HG03064 (cell line): ENCODE measurements around the gene COL18A1.
"Not testable (repeated sequence)": the region's sequence is repeated elsewhere in the genome, so short reads cannot be mapped to it uniquely, and the experiment has no call there.

Experiments
- ATAC-seq: cut with Tn5 transposase; IDR thresholded peaks from one replicate; pipeline ENCODE4 v1.9.1; 2021; ENCODE audit warnings: low read depth; ENCODE audit not compliant: unreplicated experiment

COL18A1 gene

GRCh38 chr21:45438391-45439145 lies 33.6 kb downstream of the COL18A1 start:
- ATAC-seq = no peak

DNA sequence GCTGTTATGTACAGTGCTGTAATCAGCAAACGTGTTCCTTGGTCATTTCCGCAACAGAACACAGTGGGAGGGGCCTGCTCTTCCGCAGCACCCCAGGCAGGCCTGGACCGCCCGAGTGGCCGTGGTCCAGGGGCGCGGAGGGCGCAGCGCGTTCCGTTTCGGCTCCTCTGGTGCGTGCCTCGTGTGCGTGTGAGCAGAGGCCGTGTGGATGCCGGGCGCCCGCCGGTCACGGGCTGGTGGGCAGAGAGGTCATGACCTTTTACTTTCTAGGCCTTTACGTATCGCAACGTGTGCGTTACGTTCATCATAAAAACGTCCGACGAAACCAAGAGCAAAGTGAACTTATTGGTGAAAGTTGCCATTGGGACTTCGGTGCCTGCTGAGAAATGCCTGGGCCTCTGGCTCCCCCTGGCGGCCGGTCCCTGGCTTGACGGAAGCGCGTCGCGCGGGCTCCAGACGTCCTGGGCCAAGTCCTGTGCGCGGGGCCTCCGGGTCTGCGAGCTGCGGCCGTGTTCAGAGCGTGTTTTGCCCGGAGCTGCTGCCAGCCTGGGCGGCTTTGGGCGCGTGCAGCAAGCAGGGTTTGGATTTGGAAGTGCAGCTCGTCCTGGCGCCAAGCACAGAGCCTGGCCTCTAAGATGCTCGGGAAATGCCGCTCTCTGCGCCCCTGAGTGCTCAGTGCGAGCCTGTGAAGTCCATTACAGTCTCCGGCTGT lies 34.4 kb downstream of the COL18A1 start:
- no peak for ATAC-seq

GRCh38 chr21:45439901-45440461 lies 35.0 kb downstream of the COL18A1 start:
- no peak for ATAC-seq

DNA sequence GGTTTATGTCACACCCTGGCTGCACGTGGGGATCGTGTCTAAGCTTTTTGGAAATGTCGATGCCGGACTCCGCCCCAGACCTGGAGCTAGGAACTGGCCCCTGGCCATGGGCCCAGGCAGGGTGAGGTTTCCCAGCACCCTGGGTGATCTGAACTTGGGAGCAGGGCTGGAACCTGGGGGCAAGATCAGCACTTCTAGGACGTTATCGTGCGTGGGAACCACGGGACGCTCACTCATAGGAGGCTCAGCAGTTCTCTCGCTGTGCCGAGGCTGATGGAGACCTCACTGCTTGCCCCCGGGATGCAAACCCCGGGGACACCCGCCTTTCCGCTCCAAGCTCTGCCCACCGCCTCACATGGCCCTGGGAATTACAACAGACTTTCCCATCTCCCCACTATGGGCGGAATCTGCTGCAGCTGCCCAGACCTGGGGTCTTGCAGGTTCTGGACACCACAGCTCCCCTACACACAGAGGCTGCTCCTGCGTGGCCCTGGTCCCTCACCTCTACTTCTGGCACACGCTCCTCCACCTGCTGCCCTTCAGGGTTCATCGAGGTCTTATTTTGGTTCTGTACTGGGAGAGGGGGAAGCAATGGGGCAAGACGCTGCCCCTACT lies 35.9 kb downstream of the COL18A1 start:
- no peak for ATAC-seq

GRCh38 chr21:45441431-45442255 lies 36.7 kb downstream of the COL18A1 start:
- ATAC-seq = no peak

DNA sequence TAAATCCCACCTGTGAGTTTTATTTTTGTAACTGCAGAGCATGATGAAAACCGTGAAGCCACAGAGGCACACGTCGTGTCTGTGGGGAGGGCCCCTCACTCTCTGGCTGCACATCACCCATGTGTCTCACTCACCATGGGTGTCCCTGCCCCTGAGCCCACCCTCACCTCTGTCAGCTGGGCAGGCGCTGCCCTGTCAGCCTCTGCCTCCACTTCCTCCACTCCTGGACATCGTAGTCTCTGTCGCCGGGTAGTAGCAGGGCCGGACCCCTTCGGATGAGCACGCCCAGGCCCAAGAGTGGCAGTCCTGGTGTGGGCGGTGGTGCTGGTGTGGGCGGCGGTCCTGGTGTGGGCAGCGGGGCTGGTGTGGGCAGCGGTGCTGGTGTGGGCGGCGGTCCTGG lies 37.3 kb downstream of the COL18A1 start:
- ATAC-seq = no peak

DNA sequence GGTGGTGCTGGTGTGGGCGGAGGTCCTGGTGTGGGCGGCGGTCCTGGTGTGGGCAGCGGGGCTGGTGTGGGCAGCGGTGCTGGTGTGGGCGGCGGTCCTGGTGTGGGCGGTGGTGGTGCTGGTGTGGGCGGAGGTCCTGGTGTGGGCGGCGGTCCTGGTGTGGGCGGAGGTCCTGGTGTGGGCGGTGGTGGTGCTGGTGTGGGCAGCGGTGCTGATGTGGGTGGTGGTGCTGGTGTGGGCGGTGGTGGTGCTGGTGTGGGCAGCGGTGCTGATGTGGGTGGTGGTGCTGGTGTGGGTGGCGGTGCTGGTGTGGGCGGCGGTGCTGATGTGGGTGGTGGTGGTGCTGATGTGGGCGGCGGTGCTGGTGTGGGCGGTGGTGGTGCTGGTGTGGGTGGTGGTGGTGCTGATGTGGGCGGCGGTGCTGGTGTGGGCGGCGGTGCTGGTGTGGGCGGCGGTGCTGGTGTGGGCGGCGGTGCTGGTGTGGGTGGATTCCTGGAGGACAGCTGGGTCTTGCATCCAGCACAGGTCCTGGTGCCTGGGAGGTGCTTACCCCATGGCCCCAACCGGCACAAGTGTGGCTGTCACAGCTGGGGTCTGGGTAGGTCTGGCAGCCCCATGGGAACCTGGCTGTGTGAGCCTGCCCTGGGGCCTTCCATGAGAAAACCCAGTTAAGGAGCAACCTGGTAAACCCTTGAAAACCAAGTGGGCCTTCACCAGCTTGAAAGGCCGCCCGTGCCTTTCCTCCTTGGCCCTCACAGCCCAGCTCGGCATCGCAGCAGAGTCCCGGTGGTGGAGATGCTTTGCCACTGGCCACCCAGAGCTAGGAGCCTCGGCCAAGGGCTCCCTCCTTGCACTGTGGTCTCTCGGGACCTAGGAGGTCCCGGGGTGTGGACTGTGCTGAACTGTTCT lies 38.0 kb downstream of the COL18A1 start:
- not testable (repeated sequence) for ATAC-seq

- no peak for ATAC-seq
Measured at GRCh38 chr21:45443595-45444181, 38.7 kb downstream of the COL18A1 start.

DNA sequence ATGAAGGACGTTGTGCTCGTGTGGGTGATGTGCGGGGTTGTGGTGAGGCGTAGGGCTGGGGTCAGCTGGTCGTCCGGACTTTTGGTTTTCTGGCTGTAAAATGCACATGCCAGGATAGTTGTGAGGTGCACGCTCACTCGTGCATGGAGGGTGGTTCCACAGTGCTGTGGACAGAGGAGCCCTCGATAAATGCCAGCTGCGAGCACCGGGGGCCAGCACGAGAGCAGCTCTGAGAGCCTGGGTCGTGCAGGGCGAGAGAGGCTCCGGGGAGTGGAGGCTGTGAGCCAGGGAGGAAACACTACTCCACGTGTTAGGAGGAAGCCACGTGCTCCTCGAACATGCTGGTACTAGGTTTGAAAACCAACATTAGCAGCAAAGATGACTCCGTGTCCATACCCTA lies 39.4 kb downstream of the COL18A1 start:
- no peak for ATAC-seq

DNA sequence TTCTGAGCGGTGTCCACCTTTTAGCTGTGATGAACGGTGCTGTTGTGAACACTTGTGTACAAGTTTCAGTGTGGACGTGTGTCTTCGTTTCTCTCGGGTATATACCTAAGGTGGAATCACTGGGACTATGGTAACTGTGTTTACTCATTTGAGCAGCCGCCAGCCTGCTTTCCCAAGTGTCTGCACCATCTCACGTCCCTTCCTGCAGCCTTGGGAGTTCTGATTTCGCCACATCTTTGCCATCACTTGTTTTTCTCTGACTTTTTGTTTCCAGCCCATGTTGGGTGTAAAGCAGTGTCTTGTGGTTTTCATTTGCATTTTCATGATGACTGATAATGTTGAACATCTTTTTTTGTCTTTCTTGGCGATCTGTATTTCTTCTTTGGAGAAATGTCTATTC lies 40.4 kb downstream of the COL18A1 start:
- no peak for ATAC-seq

DNA sequence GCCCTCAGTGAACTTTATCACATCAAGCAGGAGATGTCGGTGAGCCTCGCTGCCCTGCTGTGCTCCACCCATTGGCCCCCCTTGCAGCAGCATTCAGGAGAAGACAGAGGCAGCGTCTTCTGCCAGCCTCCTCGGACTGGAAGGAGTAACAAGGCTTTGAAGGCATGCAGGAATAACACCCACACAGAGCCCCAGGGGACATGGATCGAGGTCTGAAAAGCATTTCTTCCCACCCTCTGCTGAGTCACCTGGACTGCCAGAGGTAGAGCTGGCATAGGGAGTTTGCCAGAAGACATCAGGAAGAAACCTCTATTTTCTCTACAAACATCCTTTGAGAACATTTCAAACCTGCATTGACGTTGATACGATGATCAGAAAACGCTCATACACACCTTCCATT lies 42.9 kb downstream of the COL18A1 start:
- ATAC-seq = no peak

- ATAC-seq = no peak
Measured at GRCh38 chr21:45448283-45448809, 43.4 kb downstream of the COL18A1 start.

DNA sequence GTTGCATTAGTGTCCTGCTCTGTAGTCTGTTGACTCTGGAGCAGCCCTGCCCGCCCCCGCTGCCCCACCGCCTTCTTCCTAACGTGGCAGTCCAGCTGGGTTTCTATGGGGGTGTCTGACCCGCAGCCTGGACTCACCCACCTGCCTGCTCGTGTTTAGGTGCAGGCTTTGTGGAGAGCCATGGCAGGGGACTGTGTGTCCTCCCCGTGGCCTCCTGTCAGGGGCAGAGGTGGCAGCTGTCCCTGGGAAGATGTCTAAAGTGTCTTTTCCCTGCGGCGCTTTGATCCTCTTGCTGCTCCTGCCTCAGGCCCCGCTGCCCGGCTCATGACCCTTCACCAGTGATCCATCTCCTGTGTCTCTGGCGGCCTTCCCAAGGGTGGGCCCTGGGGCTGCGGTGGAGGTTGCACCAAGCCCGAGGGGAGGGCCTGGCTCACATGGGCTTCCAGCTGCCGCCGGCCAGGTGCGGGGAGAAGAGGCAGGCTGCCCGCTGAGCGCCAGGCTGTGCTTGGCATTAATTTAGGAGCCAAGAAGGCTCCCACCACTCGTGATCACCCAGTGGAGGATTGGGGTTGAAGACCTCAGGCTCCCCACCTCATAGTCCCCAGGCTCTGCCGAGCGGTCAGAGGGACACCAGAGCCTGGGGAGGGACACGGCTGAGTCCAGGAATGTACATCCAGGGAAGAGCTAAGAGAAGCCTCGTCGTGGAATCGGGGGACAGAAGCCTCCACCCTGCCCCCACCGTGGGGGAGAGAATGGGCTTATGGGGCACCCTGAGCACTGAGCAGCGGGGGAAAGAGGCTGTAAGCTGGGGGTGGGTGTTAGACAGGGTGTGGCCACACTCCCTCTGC lies 44.1 kb downstream of the COL18A1 start:
- ATAC-seq = no peak

GRCh38 chr21:45449658-45450422 lies 44.9 kb downstream of the COL18A1 start:
- no peak for ATAC-seq

- ATAC-seq = no peak
Measured at GRCh38 chr21:45450423-45451090, 45.6 kb downstream of the COL18A1 start.

DNA sequence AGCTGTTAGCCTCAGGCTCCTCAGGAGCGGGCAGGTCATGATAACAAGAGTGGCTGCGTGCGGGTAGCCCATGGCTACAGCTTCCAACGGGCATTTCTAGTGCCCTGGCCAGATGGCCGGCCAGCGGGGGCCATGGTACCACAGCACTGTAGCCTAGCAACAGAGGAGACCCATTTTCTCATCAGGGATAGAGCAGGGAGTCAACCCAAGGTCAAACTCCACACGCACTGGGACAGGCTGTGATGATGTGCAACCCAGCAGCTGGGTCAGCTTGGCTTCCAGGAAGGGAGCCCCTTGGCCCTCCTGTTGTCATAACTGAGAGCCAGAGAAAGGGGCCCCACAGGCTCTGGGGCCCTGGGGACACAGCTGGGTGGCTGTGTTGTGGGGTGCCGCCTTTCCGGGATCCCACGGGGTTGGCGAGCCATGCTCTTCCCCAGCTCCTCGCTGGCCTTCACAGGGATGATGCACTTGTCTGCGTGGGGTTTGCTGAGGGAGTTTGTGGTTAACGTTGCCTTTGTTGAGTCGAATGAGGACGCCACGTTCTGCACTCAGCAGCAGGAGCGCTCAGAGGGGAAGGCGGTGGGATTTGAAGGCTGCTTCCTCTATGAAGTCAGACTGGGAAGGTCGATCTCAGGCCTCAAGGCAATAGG lies 46.3 kb downstream of the COL18A1 start:
- no peak for ATAC-seq
